GM18502 (cell line): ENCODE data around the gene P4HB.
"Not testable (repeated sequence)": the region's sequence is repeated elsewhere in the genome, so short reads cannot be mapped to it uniquely, and the experiment has no call there.

ENCODE experiments used
- ATAC-seq: cut with Tn5 transposase; IDR thresholded peaks from one replicate; pipeline ENCODE4 v1.9.1; 2021; ENCODE audit warnings: mild to moderate bottlenecking; ENCODE audit not compliant: unreplicated experiment, poor library complexity

The P4HB gene

DNA sequence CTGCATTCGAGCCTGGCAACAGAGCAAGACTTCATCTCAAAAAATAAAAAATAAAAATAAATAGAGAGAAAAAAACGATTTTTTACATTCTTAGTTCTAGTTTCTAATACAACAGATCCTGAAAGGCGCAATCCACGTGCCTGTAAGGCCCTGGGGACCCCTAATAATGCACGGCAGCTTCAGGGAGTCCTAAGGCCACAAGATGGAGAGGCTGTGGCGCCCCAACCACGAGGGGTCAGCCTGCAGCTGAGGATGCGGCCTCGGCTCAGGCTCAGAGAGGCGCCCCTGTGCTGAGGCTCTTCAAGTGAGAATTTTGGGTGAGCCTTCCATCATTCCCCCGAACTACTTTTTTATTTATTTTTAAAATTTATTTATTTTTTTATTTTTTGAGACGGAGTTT, 10.9 kb downstream of the P4HB start:
- ATAC-seq, result no peak

DNA sequence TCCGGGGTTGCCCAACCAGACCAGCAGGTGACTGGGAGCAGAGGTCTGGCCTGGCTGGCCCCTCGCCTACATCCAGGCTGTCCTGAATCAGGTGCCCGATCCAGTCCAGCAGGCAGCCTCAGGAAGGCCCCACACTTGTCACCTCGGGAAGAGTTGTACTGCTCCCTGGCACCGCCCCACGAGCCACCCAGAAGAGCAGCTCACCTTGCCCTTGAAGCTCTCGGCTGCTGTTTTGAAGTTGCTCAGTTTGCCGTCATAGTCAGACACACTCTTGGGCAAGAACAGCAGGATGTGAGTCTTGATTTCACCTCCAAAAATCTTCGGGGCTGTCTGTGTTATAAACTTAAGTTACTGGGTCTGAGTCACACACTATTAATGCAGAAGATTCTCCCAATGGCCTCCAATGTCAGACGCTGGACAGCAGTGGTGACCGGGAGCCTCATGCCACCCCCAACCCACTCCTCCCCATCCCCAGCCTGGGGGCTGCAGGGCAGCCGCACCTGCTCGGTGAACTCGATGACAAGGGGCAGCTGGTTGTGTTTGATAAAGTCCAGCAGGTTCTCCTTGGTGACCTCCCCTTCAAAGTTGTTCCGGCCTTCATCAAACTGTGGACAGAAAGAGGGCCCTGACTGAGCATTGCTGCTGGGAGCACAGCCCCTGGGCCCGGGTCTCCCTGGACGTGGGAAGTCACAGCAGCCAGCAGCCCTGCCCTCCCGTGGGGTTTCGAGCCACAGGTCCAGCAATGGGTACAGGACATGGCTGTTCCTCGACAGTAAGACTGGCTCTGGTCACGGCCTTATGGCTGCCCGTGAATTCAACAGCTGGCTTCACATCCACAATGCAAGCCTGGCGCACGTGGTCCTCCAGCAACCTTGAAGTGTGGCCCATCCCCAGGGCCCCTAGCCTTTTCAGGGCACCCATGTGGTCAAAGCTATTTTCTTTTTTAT, 13.3 kb downstream of the P4HB start:
- no peak for ATAC-seq

DNA sequence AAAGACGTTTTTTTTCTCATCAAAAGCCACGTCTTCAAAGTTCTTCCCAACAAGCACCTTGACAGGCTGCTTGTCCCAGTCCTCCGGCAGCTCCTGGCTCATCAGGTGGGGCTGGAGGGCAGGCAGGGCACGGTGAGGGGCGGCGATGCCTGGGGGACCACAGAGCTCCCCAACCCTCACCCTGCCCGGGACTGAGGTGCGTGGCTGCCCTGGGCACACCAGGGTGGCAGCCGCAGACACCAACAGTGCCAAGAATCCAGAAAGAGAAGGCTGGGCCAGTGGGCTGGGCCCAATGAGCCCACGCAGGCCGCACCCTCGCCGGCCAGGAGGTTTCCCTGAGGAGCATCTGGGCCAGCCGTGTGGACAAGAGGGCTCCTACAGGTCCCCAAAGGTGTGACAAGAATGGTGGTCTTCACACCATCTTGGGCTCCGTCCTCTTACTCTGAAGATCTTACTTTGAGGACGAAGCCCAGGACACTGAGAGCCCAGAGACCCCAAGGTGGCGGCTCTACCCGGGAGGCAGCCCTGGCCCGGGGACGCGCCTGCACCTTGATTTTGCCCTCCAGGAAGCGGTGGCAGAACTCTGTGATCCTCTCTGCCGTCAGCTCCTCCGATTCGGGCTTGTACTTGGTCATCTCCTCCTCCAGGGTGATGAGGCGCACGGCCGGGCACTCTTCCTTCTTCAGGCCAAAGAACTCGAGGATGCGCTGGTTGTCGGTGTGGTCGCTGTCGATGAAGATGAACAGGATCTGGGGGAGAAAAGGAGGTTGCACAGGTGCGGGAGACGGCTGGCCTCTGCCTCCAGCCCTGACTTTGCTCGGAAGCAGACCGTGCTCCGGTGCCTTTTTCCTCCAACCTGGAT, 14.2 kb downstream of the P4HB start:
- no peak for ATAC-seq

DNA sequence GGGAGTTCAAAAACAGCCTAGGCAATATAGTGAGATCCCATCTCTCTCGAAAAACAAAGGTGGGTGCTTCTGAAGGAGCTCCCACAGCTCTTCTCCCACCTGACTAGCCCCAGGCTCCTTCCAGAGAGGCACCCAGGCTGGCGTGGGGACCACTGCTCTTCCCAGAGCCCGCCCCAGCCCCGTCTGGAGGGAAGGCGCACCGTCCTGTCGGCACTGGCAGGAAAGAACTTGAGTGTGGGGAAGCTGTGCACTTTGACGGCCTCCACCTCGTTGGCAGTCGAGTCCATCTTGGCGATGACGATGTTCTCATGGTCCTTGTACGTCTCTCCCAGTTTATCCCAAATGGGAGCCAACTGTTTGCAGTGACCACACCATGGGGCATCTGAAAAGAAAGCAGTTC, 15.0 kb downstream of the P4HB start:
- no peak for ATAC-seq

DNA sequence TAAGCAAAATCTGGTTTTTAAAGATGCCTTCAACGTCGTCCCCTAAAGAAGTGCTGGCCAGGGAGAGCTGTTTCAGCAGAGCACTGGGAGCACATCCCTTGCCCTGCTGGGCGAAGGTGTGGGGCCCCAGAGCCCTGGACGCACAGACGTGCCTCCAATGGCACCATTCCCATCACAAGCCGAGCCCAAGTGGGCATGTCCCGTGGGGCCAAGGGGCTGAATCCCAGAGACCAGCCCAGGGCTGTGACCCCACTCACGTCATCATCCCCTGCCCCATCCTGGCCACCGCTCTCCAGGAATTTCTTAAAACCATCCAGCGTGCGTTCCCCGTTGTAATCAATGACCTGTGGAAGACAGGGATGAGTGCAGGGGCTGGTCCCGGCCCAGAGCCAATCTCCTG, 15.4 kb downstream of the P4HB start:
- no peak for ATAC-seq

DNA sequence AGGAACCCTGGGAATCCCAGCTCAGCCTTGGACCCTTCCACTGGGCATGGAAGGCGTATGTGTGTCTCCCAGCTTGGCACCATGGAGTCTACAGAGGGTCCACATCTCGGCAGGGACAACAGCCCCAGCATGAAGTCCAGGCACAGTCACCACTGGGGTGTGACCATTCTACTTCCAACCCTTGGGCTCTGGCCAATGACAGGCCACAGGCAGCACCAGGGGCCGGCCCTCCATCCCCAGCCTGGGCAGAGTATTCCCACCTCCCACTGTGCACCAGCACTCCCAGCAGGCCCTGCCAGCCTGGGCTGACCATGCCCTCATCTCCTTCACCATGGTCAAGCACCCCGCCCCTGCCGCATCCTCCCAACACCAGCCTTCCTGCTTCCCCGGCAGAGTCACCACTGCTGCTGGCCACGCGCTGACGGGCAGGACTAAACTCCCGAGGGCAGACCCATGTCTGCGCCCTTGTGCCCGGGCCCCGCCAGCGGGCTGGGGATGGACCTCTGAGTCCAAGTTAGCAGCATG, 15.9 kb downstream of the P4HB start:
- no peak for ATAC-seq

DNA sequence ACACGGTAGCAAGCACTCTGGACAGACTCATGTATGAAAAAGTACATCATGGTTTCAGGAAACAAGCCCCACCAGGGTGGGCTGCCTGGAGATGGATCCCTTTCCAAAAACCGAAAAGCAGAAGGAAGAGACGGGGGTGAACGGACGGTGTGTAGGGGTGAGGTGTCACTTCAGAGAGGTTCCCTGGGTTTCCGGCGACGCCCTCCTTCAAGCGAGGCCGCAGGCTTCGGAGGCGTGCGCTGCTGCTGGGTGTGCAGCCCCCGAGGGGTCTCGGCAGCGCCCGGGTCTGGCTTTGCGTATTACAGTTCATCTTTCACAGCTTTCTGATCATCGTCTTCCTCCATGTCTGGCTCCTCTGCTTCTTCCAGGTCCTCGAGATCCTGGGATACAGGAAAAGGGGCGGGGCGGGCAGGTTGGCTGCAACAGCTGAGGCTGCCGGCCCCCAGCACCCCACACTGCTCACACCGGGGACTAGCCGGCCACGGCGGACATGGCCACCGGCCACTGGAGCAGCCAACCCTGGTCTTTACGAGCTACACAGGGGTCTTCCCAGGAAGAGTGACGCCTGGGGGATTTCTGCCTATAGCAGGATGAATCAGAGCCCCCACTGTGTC, 16.5 kb downstream of the P4HB start:
- no peak for ATAC-seq

DNA sequence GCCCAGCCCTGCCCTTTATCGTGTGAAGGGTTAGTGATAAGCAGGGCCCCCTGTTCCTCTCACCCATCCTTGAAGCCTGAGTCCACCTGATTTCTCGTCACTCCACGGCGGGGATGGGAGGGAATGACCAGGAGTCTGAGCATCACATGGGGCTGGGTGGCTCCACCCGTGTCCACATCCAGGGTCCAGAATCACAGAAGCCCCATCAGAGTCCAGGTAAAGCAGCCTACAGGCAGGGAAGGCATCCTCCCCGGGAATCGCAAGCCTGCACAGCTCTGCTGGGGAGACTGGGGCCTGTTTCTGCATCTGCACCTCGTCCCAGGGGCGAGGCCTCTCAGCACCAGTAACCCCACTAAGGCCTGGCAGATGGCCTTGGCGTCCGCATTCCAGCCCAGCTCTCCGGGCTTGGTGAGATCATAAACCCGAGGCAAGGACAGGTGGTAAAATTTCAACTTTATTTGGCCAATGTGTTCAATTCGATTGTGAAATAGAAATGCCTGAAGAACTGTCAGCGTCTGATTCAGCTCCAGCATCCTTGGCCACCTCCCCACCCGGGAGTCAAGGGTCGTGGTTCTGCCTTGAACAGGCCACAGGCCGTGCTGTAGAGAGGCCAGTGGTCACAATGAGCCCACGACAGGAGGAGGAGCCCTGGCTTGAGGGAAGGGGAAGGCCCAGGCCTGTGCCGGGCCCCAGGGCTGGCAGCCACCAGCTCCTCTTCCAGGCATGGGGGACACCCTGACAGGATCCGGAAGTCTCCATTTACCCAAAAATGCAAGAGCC, 17.4 kb downstream of the P4HB start:
- ATAC-seq, result no peak

DNA sequence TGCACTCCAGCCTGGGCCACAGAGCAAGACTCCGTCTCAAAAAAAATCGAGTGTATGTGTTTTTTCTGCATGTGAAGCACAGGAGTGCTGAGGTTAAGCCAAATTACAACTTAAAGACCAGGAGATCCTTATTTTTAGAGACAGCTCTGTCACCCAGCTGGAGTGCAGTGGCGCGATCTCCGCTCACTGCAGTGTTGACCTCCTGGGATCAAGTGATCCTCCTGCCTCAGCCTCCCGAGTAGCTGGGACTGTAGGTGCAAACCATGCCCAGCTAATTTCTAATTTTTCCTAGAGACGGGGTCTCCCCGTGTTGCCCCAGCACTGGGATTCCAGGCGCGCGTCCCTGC, 18.0 kb downstream of the P4HB start:
- no peak for ATAC-seq

DNA sequence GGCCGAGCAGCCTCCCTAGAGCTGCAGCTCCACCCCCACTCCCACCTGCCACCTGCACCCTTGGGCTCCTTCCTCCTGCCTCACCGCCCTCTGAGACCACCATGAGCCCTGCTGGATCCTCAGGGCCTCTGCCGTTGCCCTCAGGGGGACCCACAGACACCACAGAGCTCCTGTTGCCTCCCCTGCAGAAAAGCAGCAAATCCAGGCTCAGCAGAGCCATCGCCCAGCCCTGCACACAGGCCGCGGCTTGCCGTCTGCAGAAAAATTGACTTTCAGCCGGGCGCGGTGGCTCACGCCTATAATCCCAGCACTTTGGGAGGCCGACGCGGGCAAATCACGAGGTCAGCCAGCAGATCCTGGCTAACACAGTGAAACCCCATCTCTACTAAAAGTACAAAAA, 18.5 kb downstream of the P4HB start:
- no peak for ATAC-seq

DNA sequence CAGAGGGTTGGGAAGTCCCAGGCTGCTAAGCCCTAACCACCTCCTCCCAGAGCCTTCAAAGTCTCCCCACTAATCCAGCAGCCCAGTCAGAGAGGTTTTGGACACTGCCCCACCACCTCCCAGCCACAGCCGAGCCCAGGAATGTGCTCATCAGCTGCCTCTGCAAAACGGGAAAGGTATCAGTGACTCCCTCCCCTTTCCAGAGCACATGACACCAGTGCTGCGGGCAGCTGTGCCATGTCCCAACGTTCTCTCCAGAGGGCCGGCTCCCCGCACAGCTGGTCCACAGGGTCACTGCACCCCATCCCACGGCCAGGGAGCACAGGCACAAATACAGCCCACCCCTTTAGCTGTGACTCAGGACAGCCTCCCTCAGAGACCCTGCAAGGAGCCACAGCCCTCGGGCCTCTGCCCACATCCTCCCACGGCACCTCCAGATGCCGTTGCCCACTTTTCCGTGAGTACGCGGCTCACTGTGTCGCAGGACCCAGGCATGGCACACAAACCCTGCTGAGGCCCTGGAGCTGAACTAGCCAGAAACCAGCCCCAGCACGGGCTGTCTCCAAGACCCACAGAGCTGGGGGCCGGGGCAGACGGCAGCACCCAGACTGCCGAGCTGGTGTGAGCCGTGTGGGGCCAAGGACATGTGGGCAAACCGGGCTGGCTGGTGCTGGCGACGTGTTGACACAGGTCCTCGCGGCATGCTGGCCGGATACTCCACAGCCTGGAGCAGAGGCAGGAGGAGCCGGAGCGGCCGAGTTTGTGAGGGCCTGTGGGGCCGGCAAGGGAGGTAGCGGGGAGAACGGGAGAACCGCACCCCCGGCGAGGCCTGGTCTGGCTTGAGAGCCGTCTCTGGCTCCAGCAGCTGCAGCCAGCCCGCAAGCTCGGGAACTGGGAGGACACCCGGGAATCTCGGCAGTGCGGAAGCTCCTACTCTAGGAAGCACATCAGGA, 19.2 kb downstream of the P4HB start:
- no peak for ATAC-seq

DNA sequence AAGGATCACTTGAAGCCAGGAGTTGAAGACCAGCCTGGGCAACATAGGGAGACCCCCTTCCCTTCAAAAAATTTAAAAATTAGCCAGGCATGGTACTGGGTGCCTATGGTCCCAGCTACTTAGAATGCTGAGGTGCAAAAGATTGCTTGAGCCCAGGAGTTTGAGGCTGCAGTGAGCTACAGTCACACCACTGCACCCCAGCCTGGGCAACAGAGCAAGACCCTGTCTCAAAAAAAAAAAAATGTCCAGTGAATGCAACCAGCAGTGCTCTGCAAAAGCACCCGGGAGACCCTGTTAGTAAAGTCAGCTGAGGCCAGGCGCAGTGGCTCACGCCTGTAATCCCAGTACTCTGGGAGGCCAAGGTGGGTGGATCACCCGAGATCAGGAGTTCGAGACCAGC, 20.3 kb downstream of the P4HB start:
- not testable (repeated sequence) for ATAC-seq

DNA sequence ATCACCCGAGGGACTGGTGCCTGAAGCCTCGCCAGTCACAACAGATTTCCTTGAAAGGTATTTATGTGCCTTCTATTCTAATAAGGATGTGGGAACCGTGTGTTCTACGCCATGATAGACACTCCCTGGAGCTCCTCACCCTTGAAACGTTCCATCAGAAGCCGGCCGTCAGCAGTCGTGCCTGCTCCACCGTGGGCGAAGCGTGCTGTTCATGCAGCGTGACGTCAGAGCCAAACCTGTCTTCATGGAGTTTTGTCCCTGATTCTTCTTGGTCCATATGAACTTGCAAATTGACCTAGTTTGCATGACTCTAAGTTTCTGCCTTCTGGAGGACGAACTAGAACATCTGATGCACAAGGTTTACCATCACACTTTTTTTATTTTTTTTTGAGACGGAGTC, 21.0 kb downstream of the P4HB start:
- no peak for ATAC-seq

DNA sequence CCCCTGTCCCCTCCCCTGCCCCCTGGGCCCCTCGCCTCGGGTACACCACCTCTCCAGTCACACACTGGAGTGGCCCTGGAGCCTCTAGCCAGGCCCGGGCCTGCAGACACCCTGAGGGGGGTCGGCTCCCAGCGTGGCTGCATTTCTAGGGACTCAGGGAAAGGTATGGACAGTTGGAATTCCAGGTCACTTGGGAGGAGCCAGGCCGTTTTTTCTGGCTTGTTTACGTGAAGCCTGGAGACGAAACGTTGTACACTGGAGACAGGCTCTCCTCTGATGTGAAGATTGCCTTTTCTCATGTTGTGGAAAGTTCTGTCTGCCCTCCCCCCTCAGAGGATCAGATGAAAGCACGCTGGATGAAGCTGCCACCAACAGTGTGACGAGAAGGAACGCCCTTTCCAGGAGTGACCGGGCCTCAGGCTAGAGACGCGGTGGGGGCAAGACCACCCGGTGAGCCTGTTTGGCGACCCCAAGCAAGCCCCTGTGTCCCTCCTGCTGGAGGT, 21.5 kb downstream of the P4HB start:
- no peak for ATAC-seq

DNA sequence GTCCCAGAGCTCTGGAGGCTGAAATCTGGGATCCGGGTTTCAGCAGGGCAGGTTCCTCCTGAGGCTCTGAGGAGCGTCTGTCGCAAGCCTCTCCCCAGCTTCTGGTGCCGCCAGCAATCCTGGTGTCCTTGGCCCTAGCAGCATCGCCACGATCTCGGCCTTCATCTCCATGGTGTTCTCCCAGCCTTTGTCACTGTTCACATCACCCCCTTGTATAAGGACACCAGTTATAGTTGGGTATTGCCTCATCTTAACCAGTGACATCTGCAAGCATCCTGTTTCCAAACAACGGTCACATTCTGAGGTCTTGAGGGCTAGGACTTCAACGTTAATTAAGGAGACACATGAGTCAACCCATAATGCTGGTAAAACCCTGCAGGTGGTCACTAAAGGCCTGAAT, 22.7 kb downstream of the P4HB start:
- ATAC-seq, result no peak

DNA sequence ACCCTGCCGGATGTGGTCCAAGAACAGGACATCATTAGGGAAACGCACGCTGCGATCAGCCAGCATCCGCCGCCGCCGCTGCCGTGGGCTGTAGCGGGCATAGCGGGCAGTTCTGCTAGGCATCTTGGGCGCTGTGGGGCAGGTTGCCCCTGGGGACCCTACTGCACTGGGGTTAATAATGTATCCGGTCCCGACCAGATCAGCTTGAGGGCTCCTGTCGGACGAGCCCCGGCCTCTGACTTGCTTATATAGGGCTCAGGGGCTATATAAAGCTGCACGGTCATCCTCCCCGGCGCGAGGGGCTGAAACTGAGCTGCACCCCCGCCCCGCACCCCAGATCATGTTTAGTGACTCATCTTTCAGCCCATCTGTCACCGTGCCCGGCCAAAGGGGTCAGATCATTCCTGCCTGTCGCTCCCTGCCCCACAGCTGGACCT, 25.5 kb downstream of the P4HB start, which contains the start of gene PPP1R27:
PPP1R27 (minus strand) TSS at position 220 of the 437 bp plus-strand sequence; CDS start at position 123, 97 bp downstream.
- no peak for ATAC-seq

DNA sequence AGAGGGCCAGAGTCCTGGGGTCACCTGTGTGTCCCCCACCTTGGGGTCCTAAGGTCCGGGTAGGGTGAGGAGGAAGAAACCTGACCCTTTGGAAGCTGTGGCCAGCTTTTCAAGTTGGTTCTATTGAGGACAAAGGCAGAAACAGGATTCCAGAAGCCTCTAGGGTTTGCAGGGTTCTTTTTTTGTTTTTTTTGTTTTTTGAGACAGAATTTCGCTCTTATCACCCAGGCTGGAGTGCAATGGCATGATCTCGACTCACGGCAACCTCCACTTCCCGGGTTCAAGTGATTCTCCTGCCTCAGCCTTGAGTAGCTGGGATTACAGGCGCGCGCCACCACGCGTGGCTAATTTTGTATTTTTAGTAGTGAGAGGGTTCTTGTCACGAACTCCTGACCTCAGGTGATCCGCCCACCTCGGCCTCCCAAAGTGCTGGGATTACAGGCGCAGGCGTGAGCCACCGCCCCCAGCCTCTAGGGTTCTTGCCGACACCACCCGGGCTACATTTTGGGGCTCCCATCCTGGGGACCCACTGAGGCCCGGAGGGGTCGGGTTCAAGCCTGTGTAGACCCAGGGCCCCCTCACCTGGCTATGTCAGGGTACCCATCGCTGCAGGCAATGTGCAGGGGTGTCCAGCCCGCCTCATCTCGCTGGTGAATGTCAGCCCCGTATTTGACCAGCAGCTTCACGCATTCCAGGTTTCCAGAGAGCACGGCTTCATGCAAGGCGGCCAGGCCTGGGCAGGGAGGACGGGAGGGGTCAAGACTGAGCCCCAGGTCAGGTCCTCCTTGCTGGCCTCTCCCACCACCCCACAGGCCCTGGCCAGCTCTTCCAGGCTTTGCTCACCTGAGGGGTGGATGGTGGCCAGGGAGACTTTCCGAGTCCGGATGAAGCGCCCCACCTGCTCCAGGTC, 26.2 kb downstream of the P4HB start:
- no peak for ATAC-seq
